ENCODE data around the gene MPST. TPM values are rescaled to one million over a fixed set of nuclear protein-coding genes. Genes with fewer than 3 reads are reported as not detected.

The MPST gene
- total RNA-seq, 1 donor from 2014 or later: 186 TPM

GRCh38 chr22:37061611-37062375 is 42.3 kb downstream of the MPST start:
- Histone ChIP-seq H3K27me3 (ENCODE audit: control insufficient read depth, insufficient read depth, low read length) (peaks cover 6% of the 10 kb centered on the region), H3K4me3 (ENCODE audit: low read depth, low read length) (no peak overlapping the region), H3K36me3 (ENCODE audit: control insufficient read depth, insufficient read depth, low read length) (no peaks in the 10 kb centered on the region)
- TF ChIP-seq, protein P1, sequence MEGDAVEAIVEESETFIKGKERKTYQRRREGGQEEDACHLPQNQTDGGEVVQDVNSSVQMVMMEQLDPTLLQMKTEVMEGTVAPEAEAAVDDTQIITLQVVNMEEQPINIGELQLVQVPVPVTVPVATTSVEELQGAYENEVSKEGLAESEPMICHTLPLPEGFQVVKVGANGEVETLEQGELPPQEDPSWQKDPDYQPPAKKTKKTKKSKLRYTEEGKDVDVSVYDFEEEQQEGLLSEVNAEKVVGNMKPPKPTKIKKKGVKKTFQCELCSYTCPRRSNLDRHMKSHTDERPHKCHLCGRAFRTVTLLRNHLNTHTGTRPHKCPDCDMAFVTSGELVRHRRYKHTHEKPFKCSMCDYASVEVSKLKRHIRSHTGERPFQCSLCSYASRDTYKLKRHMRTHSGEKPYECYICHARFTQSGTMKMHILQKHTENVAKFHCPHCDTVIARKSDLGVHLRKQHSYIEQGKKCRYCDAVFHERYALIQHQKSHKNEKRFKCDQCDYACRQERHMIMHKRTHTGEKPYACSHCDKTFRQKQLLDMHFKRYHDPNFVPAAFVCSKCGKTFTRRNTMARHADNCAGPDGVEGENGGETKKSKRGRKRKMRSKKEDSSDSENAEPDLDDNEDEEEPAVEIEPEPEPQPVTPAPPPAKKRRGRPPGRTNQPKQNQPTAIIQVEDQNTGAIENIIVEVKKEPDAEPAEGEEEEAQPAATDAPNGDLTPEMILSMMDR (IDR thresholded peaks at IDR 0.05; ENCODE audit: insufficient read depth, low read length, poor library complexity, severe bottlenecking): no peak
- no peak for DNase-seq (ENCODE audit: low read depth)

DNA sequence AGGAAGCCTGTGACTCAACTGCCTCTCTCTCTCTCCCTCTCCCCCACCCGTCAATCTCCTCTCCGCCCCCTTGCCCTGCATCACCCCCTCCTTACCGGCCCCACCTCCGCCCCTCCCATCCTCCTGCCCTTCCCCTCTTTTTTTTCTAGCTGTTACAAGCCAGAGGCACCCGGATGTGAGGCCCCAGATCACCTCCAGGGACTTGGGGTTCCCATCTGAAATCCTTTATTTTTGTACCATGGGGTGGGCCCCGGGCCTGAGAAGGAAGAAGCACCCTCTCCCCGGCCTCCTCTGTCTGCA is 42.8 kb downstream of the MPST start:
- TF ChIP-seq, protein P1 (IDR thresholded peaks at IDR 0.05; ENCODE audit: insufficient read depth, low read length, poor library complexity, severe bottlenecking): no peak
- H3K36me3 ChIP-seq (ENCODE audit: control insufficient read depth, insufficient read depth, low read length): no peaks in the 10 kb centered on the region
- no peak for DNase-seq (ENCODE audit: low read depth)

GRCh38 chr22:37062702-37063381 is 43.3 kb downstream of the MPST start:
- Histone ChIP-seq H3K36me3 (ENCODE audit: control insufficient read depth, insufficient read depth, low read length) (no peaks in the 10 kb centered on the region), H3K27me3 (ENCODE audit: control insufficient read depth, insufficient read depth, low read length) (peaks cover 11% of the 10 kb centered on the region), H3K4me3 (ENCODE audit: low read depth, low read length) (no peak overlapping the region)
- DNase-seq (ENCODE audit: low read depth): no peak
- TF ChIP-seq, protein P1 (IDR thresholded peaks at IDR 0.05; ENCODE audit: insufficient read depth, low read length, poor library complexity, severe bottlenecking): no peak

More for the DNA sequence above, 42.8 kb downstream of the MPST start:
- peaks cover 7% of the 10 kb centered on the region for H3K27me3 ChIP-seq (ENCODE audit: control insufficient read depth, insufficient read depth, low read length)
- no peak overlapping the region for H3K4me3 ChIP-seq (ENCODE audit: low read depth, low read length)

DNA sequence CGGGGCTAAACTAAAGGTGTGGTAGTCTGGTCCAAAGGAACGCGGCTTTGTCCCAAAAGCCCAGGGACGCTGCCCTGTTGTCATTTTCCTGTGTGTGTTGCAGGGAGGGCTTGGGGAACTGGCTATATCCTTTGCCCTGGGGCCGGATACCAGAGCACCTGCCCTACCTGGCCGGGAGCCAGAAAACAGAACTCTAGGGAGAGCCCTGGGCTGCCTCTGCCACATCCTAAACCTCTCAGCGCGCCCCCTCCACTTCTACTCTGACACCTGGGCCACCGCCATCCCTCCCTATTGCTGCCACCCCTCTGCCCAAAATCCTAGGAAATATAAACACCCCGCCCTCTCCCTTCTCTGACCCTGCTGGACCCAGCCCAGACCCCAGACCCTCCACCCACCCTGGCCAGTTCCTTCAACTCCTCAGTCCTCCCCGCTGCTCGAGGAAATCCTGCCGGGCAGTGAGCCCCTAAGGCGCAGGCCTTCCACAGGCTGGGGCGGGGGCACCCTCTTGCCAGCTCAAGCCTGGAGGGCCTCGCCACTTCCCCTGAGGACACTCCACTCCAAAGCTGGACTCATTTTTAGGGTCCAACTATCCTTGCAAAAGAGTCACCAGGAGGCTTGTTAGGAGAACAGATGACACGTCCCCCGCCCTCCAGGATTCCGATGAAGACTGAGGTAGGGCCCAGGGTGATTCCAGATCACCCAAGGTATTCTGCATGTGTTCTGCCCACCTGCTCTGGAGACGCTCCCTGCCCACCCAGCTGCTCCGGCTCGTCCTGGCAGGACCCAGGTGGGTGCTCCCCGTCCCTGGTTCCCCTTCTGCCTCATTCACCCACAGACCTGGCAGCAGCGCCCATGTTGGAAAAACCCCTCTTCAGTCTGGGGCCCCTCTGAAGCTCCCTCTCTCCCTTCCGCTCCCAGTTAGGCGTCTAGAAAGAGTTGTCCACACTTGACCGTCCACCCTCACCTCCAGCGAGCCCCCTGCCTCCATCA is 44.2 kb downstream of the MPST start:
- Histone ChIP-seq H3K36me3 (ENCODE audit: control insufficient read depth, insufficient read depth, low read length) (no peaks in the 10 kb centered on the region), H3K4me3 (ENCODE audit: low read depth, low read length) (no peak overlapping the region), H3K27me3 (ENCODE audit: control insufficient read depth, insufficient read depth, low read length) (peaks cover 20% of the 10 kb centered on the region)
- DNase-seq (ENCODE audit: low read depth): no peak
- TF ChIP-seq, protein P1 (IDR thresholded peaks at IDR 0.05; ENCODE audit: insufficient read depth, low read length, poor library complexity, severe bottlenecking): no peak

DNA sequence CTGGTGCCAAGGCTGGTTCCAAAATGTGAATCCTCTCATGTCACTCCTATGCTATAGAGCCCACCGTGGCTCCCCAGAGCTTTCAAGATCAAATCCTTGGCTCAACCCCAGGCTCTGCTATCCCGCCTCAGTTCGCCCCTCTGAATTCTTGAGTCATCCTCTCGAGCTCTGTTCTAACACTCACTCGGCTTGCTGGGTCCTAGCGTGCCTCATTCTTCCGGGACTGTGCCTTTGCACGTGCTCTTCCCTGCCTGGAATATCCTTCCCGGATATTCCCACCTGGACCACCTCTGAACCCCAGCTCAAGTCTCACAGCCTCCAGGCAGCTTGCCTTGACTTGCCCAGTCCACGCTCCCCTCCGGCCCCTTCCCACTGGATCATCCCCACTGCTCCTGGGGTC is 45.0 kb downstream of the MPST start:
- TF ChIP-seq, protein P1 (IDR thresholded peaks at IDR 0.05; ENCODE audit: insufficient read depth, low read length, poor library complexity, severe bottlenecking): no peak
- peaks cover 28% of the 10 kb centered on the region for H3K27me3 ChIP-seq (ENCODE audit: control insufficient read depth, insufficient read depth, low read length)
- no peaks in the 10 kb centered on the region for H3K36me3 ChIP-seq (ENCODE audit: control insufficient read depth, insufficient read depth, low read length)
- no peak overlapping the region for H3K4me3 ChIP-seq (ENCODE audit: low read depth, low read length)
- no peak for DNase-seq (ENCODE audit: low read depth)
